GM21723 (cell line): ENCODE results near the gene SLC38A7.
A peak's percentile ranks its signal among the peaks of the same experiment; 100 is the strongest.
"Not testable (repeated sequence)": the region's sequence is repeated elsewhere in the genome, so short reads cannot be mapped to it uniquely, and the experiment has no call there.

Source experiments
- ATAC-seq: cut with Tn5 transposase; IDR thresholded peaks from one replicate; pipeline ENCODE4 v1.9.1; 2021; ENCODE audit warnings: mild to moderate bottlenecking, moderate library complexity; ENCODE audit not compliant: unreplicated experiment

The SLC38A7 gene

GRCh38 chr16:58678716-58679115, 5.9 kb downstream of the SLC38A7 start:
- no peak for ATAC-seq

GRCh38 chr16:58678269-58678668, 6.3 kb downstream of the SLC38A7 start:
- no peak for ATAC-seq

- ATAC-seq: no peak
Observed at GRCh38 chr16:58670946-58671583, 13.5 kb downstream of the SLC38A7 start.

GRCh38 chr16:58670177-58670576, 14.4 kb downstream of the SLC38A7 start:
- ATAC-seq: no peak

- ATAC-seq: no peak
Observed at GRCh38 chr16:58665200-58665599, 19.4 kb downstream of the SLC38A7 start.

- ATAC-seq: peak; percentile 86
Observed at GRCh38 chr16:58661199-58661830, 23.3 kb downstream of the SLC38A7 start.

- not testable (repeated sequence) for ATAC-seq
Observed at GRCh38 chr16:58659911-58660310, 24.7 kb downstream of the SLC38A7 start.

GRCh38 chr16:58658796-58659211, 25.8 kb downstream of the SLC38A7 start:
- no peak for ATAC-seq

GRCh38 chr16:58656899-58657298, 27.7 kb downstream of the SLC38A7 start:
- ATAC-seq: no peak

GRCh38 chr16:58655215-58655596, 29.4 kb downstream of the SLC38A7 start:
- no peak for ATAC-seq

- ATAC-seq: no peak
Observed at GRCh38 chr16:58654560-58655214, 29.9 kb downstream of the SLC38A7 start.

- no peak for ATAC-seq
Observed at GRCh38 chr16:58652741-58653140, 31.8 kb downstream of the SLC38A7 start.

GRCh38 chr16:58651965-58652348, 32.6 kb downstream of the SLC38A7 start:
- no peak for ATAC-seq

- ATAC-seq: no peak
Observed at GRCh38 chr16:58649707-58650106, 34.9 kb downstream of the SLC38A7 start.

- no peak for ATAC-seq
Observed at GRCh38 chr16:58647107-58647506, 37.5 kb downstream of the SLC38A7 start.

GRCh38 chr16:58644765-58645487, 39.6 kb downstream of the SLC38A7 start:
- ATAC-seq: no peak

GRCh38 chr16:58644108-58644507, 40.5 kb downstream of the SLC38A7 start:
- ATAC-seq: no peak

GRCh38 chr16:58640949-58641348, 43.6 kb downstream of the SLC38A7 start:
- ATAC-seq: no peak

- ATAC-seq: no peak
Observed at GRCh38 chr16:58639836-58640235, 44.7 kb downstream of the SLC38A7 start.

- ATAC-seq: no peak
Observed at GRCh38 chr16:58639230-58639629, 45.3 kb downstream of the SLC38A7 start.

- no peak for ATAC-seq
Observed at GRCh38 chr16:58638148-58639036, 46.2 kb downstream of the SLC38A7 start.
